SHP77 treated with DMSO at 0.1 percent for 48 hours (cell line): Measurements from ENCODE around the gene CORO2A.
"Not testable (repeated sequence)": the region's sequence is repeated elsewhere in the genome, so short reads cannot be mapped to it uniquely, and the experiment has no call there.

Experiments used
- DNase-seq: peaks from one replicate; lab custom pipeline; 2025; lab: John Stamatoyannopoulos, UW

The CORO2A gene

GRCh38 chr9:98136489-98136888 lies 55.9 kb downstream of the CORO2A start:
- no peak for DNase-seq

DNA sequence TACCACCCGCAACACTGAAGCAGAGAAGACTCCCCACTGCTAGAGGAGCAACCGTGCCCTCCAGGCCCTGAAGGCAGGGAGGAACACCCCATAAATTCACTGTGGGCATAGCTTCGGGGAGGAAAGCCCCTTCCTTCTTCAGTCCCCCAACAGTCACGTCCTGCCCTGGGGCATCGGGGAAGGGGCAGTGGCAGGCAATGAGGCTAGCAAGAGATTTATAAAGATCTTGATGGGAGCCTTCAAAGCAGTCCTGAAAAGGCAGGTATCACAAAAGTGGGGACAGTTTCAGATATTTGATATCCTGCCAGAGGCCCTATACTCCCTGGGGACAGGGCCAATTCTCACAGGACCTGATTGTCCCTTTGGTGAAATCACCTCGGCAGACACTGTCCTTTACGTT lies 56.5 kb downstream of the CORO2A start:
- DNase-seq: no peak

- no peak for DNase-seq
Observed at GRCh38 chr9:98135558-98135934, 56.9 kb downstream of the CORO2A start.

GRCh38 chr9:98134702-98135557 lies 57.5 kb downstream of the CORO2A start:
- no peak for DNase-seq

DNA sequence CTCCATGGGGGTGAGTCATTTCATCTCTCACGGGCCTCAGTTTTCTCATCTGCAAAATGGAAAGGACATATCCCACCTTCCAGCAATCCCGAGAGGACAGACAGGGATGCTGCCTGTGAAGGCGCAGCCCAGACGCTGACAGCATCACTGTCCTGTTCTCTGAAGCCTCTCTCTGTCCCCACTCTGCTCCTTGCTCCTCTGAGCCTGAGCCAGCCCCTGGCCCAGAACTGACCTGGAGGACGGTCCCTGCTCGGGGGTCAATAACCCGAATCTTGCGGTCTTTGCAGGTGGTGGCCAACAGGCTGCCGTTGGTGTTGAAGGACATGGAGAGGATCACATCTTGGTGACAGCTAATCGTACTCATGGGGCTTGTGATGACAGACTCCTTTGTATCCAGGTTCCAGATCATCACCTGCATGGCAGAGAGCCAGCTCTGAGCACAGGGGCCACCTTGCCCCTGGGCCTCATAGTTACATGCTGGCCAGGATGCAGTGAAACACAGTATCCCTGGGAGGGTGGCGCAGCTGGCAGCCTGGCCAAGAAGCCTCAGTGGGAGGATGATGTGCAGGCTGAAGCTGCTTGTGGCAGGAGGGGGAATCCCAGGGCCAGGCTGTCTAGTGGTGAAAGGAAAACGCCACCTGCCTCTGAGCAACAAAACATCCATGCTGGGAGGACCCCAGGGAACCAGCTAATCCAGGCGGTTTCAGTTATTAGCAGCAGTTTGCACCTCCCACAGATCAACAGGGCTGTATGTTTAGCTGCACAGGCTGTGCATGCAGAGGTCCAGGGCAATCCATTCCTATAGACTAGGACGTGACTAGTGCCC lies 59.4 kb downstream of the CORO2A start:
- DNase-seq: peak; percentile 22

- no peak for DNase-seq
Observed at GRCh38 chr9:98132158-98132557, 60.3 kb downstream of the CORO2A start.

- DNase-seq: no peak
Observed at GRCh38 chr9:98130576-98131228, 61.7 kb downstream of the CORO2A start.

DNA sequence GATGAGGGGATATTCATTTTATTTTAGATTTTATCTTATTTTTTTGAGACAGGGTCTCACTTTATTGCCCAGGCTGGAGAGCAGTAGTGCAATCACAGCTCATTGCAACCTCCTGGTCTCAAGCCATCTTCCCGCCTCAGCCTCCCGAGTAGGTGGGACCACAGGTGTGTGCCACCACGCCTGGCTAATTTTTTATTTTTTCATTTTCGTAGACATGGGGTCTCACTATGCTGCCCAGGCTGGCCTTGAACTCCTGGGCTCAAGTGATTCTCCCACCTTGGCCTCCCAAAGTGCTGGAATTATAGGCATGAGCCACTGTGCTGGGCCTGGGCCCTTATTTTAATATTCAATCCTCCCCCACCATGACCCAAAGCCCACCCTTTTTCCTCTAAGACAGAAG lies 62.4 kb downstream of the CORO2A start:
- not testable (repeated sequence) for DNase-seq

- no peak for DNase-seq
Observed at GRCh38 chr9:98129451-98129881, 63.0 kb downstream of the CORO2A start.

DNA sequence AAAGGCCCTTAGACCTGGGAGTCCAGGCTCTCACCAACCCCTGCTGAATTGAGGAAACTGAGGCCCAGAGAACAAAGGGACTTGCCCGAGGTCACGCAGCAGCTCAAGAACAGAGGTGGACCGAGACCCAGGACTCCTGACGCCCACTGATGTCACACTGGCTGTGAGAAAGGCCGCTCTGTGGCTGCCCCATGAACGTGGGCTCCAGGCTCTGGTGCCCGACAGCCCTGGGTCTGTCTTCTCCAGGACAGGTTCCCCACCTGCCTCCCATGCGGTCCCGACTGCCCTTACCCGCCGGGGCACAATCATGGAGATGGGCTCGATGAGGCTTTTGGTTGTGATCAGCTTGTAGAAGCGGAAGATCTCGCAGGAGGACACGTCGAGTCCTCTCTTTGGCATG lies 64.1 kb downstream of the CORO2A start:
- DNase-seq: no peak

DNA sequence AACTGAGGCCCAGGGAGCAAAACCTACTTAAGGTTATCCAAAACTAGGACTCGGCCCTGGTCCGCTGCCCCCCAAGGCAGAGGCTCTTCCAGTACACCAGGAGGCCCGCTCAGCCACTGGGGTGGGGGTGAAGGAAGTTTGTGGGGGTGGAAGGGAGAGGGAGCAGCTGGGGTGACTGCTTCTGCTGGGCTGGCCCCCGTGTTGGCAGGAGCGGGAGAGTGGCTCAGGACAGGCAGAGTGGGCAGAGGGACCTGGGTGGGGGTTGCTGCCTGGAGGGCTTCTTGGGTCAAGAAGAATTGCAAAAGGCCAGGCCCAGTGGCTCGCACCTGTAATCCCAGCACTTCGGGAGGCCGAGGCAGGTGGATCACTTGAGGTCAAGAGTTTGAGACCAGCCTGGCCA lies 65.2 kb downstream of the CORO2A start:
- DNase-seq: no peak

DNA sequence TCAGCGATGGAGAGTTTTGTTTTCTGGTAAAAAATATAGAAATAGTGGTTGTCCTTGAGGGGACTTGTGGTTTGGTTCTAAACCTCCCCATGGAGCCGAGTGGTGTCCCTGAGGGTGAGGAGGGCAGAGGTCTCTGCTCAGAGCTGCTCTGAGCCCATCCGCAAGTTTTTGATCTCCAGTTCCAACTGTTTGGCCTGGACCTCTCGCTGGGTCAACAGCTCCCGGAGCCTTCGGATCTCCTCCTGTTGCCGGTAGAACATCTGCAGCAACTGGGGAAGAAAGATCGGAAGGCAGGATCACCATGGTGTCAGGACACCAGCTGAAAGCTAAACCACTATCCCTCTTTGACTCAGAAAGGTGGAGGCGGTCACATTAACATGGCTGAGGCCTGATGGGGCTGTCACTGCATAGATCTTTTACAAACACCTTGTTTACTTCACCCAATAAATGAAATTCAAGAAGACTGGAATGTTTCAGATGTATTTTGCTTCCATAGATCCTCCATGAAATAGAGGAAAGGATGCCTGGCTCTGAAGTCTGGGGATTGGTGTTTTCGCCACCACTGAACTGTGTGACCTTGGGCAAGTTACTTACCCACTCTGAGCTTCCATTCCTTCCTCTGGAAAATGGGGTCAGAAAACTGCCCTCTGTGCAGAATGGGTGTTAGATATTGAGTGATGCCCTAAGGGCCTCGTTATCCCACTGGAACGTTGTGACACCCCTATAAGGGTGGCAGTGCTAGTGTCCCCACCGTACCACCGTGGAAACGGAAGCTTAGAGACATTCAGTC lies 67.6 kb downstream of the CORO2A start:
- no peak for DNase-seq

GRCh38 chr9:98124091-98124490 lies 68.3 kb downstream of the CORO2A start:
- DNase-seq: not testable (repeated sequence)

GRCh38 chr9:98121058-98121457 lies 71.4 kb downstream of the CORO2A start:
- no peak for DNase-seq

DNA sequence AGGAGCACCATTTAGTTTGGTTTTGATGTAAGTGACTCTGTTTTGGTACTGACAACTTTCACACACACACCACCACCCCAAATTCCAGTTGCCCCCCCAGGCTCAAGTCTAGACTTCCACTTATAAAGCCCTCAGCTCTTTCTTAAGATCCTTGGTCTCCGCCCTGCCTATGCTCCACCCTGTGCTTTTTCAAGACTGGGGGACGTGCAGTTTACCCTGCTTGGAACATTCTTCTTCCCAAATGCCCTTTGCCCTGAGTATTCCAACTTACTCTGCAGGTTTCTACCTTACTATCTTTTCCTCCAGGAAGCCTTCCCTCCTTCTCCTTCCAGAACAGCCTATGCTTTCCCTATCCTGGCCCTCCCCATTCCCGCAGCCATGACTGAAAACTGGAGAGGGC lies 72.0 kb downstream of the CORO2A start:
- no peak for DNase-seq

DNA sequence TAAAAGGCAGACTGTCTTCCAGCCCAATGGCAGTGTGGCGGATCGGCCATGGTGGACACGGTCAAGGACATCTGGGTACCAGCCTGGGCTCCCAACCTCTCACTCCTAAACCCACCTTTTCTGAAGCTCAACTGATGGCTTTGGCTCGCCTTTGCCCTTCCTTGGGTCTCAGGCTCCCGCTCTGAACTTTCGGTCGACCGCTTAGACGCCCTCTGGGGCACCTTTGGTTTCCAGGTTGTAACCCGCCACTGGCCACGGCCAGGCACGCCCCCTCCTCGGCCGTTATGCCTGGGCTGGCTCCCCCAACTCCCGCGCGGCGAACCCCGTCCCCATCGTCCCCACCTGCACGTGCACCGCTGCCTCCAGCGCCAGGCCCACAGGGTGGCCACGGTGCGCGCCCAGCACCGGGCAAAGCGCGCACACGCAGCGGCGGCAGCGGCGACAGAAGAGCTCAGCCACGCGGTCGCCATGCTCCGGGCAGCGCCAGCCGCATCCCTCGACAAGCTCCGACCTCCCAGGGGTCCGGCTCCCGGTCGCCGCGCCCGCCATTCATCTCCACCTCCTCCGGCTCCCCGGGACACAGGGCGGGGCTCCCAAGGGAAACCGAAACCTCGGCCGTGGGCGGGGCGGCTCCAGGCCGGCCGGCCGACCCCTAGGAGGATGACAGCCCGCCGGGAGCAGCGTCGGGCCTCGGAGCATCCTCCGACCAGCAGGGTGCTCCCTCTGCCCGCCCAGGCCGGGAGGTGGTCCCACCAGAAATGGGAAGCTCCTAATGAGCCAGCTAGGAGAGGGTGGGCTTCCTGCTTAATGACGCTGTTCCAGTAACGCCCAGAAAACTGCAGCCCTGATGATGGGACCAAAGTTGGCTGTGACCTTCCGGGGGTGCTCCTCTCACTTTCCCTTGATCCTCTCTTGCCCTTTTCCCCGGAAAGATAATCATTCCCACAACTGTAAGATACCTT lies 73.5 kb downstream of the CORO2A start, which contains the start of gene TRIM14:
TSS of gene TRIM14 (minus strand) at position 583 of the 962 bp plus-strand sequence. CDS start at position 549, 34 bp downstream.
- DNase-seq: peak; percentile 31

DNA sequence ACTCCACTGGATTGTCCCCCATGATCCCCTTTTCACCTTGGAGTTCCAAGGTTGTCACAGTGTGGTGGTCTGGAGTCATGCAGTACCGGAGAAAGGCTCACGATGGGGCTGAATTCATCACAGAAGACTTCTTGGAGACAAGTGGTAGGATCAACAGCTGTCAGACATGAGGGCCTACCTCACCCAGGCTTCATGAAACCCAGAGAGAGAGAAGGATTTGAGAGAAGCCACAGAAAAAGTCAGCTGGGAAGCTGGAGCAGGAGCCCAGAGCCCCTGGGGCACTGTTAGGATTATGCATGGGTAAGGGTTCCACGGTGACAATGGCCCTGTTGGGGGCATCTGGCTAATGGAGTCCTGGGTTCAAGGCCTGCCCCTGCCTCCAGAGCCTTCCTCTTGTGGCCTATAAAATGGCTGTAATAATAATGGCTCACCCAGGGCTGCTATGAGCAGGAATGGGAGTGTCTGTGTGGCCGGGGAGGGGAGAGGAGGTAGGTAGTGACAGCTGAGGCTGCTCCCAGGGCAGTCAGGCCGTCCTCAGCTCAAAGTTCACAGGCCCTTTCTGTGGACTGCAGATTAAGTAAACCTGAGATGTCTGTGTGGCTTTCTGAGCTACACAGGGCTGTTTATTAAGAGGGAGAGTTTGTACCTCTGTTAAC lies 74.3 kb downstream of the CORO2A start:
- peak; percentile 4 for DNase-seq

DNA sequence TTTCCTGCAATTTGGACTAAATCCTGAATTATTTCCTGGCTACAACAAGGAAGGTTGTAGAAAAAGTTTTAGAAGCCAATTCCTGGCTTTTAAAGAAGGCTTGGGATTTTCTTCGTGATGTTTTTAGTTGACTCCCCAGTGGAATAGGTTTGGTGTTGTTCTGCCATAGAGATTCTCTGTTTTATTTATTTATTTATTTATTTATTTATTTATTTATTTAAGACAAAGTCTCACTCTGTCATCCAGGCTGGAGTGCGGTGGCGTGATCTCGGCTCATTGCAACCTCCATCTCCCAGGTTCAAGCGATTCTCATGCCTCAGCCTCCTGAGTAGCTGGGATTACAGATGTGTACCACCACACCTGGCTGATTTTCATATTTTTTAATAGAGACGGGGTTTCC lies 75.3 kb downstream of the CORO2A start:
- not testable (repeated sequence) for DNase-seq

DNA sequence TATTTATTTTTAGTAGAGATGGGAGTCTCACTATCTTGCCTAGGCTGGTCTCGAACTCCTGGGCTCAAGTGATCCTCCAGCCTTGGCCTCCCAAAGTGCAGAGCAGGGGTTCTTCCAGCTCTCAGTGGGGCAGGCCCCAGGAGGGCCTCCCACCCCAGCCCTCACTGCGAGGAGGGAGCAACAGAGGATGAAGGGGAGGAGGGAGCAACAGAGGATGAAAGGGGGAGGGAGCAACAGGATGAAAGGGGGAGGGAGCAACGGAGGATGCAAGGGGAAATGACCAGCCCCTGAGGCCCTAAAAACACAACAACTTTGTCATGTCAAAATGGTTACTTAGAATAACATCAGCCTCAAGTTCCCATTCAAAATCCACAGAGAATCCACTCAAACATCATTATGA lies 83.4 kb downstream of the CORO2A start:
- DNase-seq: no peak

DNA sequence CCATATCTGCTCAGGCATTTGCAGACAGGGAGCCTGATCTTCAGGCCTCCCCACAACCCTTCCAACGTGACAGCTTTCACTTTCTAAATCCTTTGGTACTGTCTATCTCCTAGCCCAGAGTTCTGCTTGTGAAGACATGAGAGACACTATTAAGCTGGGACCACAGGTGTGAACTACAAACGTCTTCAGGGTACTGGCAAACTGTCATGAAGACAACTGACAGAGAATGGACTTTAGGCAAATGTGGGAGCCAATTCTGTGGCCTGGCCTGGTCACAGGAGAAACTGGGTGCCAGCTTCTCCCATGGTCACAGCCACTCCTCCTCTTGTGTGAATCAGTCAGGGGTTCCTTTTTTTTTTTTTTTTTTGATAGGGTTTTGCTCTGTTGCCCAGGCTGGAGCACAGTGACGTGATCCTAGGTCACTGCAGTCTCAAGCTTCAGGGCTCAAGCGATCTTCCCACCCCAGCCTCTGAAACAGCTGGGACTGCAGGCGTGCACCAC lies 83.9 kb downstream of the CORO2A start:
- no peak for DNase-seq
